ENCODE data around the gene SLC22A23.

DNA sequence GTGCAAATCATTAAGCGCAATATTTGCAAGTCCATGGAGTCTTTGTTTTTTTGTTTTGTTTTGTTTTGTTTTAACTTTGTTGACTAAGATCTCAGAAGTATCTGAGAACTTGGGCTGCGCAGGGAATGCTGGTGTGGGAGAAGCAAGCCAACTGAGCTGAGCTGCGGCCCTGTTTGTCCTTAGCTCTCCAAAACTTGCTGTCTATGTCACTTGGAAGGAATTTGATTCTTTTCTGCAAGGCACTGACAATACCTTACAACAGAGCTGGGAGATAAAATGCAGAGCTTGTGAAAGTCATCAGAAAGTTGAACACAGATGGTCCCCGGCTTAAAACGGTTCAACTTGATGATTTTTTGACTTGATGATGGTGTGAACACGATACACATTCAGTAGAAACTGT is 5.4 kb downstream of the SLC22A23 start:
- TF ChIP-seq, protein P1, sequence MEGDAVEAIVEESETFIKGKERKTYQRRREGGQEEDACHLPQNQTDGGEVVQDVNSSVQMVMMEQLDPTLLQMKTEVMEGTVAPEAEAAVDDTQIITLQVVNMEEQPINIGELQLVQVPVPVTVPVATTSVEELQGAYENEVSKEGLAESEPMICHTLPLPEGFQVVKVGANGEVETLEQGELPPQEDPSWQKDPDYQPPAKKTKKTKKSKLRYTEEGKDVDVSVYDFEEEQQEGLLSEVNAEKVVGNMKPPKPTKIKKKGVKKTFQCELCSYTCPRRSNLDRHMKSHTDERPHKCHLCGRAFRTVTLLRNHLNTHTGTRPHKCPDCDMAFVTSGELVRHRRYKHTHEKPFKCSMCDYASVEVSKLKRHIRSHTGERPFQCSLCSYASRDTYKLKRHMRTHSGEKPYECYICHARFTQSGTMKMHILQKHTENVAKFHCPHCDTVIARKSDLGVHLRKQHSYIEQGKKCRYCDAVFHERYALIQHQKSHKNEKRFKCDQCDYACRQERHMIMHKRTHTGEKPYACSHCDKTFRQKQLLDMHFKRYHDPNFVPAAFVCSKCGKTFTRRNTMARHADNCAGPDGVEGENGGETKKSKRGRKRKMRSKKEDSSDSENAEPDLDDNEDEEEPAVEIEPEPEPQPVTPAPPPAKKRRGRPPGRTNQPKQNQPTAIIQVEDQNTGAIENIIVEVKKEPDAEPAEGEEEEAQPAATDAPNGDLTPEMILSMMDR (conservative IDR thresholded peaks at IDR 0.05): no peak
- no peak for TF ChIP-seq ZFX (IDR thresholded peaks at IDR 0.05)

Data from C4-2B (cell line).